GM10847 (cell line): ENCODE data around the gene RBM6.
A peak's percentile ranks its signal among the peaks of the same experiment; 100 is the strongest.

ENCODE experiments used
- POLR2A ChIP-seq: IDR thresholded peaks from 2 replicates; pipeline ENCODE4 v1.6.1; 2011; ENCODE audit not compliant: insufficient read length; ENCODE audit errors: extremely low read depth

RBM6 gene

GRCh38 chr3:50003824-50004223 lies 63.9 kb downstream of the RBM6 start:
- no peak for TF ChIP-seq POLR2A

- TF ChIP-seq POLR2A: no peak
Measured at GRCh38 chr3:50008931-50009330, 69.0 kb downstream of the RBM6 start.

GRCh38 chr3:50010959-50011358 lies 71.0 kb downstream of the RBM6 start:
- TF ChIP-seq POLR2A: no peak

GRCh38 chr3:50015918-50016317 lies 76.0 kb downstream of the RBM6 start:
- no peak for TF ChIP-seq POLR2A

GRCh38 chr3:50028346-50028745 lies 88.4 kb downstream of the RBM6 start:
- TF ChIP-seq POLR2A: no peak

- TF ChIP-seq POLR2A: no peak
Measured at GRCh38 chr3:50044976-50045375, 105.0 kb downstream of the RBM6 start.

- no peak for TF ChIP-seq POLR2A
Measured at GRCh38 chr3:50047426-50047825, 107.5 kb downstream of the RBM6 start.

- no peak for TF ChIP-seq POLR2A
Measured at GRCh38 chr3:50050361-50050760, 110.4 kb downstream of the RBM6 start.

- TF ChIP-seq POLR2A: no peak
Measured at GRCh38 chr3:50057756-50058155, 117.8 kb downstream of the RBM6 start.

- no peak for TF ChIP-seq POLR2A
Measured at GRCh38 chr3:50068134-50068533, 128.2 kb downstream of the RBM6 start.

- no peak for TF ChIP-seq POLR2A
Measured at GRCh38 chr3:50078091-50078490, 138.1 kb downstream of the RBM6 start.

GRCh38 chr3:50078622-50079021 lies 138.7 kb downstream of the RBM6 start:
- no peak for TF ChIP-seq POLR2A

- TF ChIP-seq POLR2A: peak; percentile 78
Measured at GRCh38 chr3:50088725-50089608, 149.0 kb downstream of the RBM6 start, which contains the start of gene RBM5. Gene RBM5, plus strand, starts transcription at chr3:50088919. Its CDS starts 1,516 bp downstream, at chr3:50090435.

GRCh38 chr3:50089609-50089945 lies 149.6 kb downstream of the RBM6 start:
- TF ChIP-seq POLR2A: no peak

- no peak for TF ChIP-seq POLR2A
Measured at GRCh38 chr3:50090984-50091383, 151.0 kb downstream of the RBM6 start.

- no peak for TF ChIP-seq POLR2A
Measured at GRCh38 chr3:50095352-50095998, 155.5 kb downstream of the RBM6 start.
